Lung (tissue), 16 donors: ENCODE results near the gene CACNG5. TPM values are rescaled to one million over a fixed set of nuclear protein-coding genes. Genes with fewer than 3 reads are reported as not detected.

ENCODE experiments used
- ATAC-seq: fragments of 200-7000 bp; cut with Tn5 transposase; one replicate; pipeline ENCODE4 v1.9.1; 2020; ENCODE audit warnings: moderate number of reproducible peaks; ENCODE audit not compliant: insufficient read depth, low FRiP score
- DNase-seq, 3 donors: peaks; one replicate each; pipeline ENCODE4 v3.0.0-alpha.2; 2013 to 2017
- H3K27ac ChIP-seq, 2 donors: one replicate each; pipeline ENCODE4 v1.5.1; 2013; ENCODE audit warnings: mild to moderate bottlenecking in 2 of 2, moderate library complexity in 2 of 2, control low read depth in 1 of 2, inconsistent platforms in 1 of 2, low read depth in 1 of 2, low read length in 1 of 2
- H3K27me3 ChIP-seq, 3 donors: one replicate each; pipeline ENCODE4 v1.5.1; 2013; ENCODE audit warnings: low read length in 2 of 3; ENCODE audit not compliant: control insufficient read depth in 3 of 3, insufficient read depth in 3 of 3
- H3K36me3 ChIP-seq, 4 donors: one replicate each; pipeline ENCODE4 v1.5.1; 2013; ENCODE audit warnings: low read length in 4 of 4, mild to moderate bottlenecking in 1 of 4, moderate library complexity in 1 of 4; ENCODE audit not compliant: control insufficient read depth in 4 of 4, insufficient read depth in 4 of 4
- H3K4me1 ChIP-seq, 5 donors: one replicate each; pipeline ENCODE4 v1.5.1; 2013; ENCODE audit warnings: low read length in 5 of 5, mild to moderate bottlenecking in 2 of 5, moderate library complexity in 1 of 5; ENCODE audit not compliant: control insufficient read depth in 5 of 5, insufficient read depth in 5 of 5
- H3K4me3 ChIP-seq: one replicate; pipeline ENCODE4 v1.5.1; 2013; ENCODE audit warnings: mild to moderate bottlenecking, control low read depth, moderate library complexity
- H3K9ac ChIP-seq, 2 donors: one replicate each; pipeline ENCODE4 v1.5.1; 2013; ENCODE audit warnings: low read length in 2 of 2, control low read depth in 1 of 2; ENCODE audit not compliant: insufficient read depth in 1 of 2
- H3K9me3 ChIP-seq, 4 donors: one replicate each; pipeline ENCODE4 v1.5.1; 2013; ENCODE audit warnings: low read length in 3 of 4, mild to moderate bottlenecking in 1 of 4, moderate library complexity in 1 of 4; ENCODE audit not compliant: control insufficient read depth in 4 of 4, insufficient read depth in 3 of 4
- WGBS, 2 donors: extraction: QIAGEN DNeasy Blood & Tissue Kit; methylation state at CpG; one replicate each; pipeline ENCODE4 v1.1.7; 2013; 5-methylcytosine and 5-hydroxymethylcytosine counted together
- long read RNA-seq, 5 donors: transcript quantifications; one replicate each; lab custom pipeline, GENCODE V29; 2026
- polyA plus RNA-seq, 2 donors: library from polyadenylated mRNA; stranded (reverse); fragments of 200-250 nt; gene quantifications; one replicate each; pipeline ENCODE4 v1.2.1, GENCODE V29; 2013
- total RNA-seq, 2 donors: library from RNA; depleted of rRNA in 1 of 2; stranded (reverse); fragments of >200 nt in 1 of 2; gene quantifications; one replicate each; pipeline ENCODE4 v1.2.1, GENCODE V29; 2014 to 2021
- TF ChIP-seq, protein P1 (sequence below): IDR thresholded peaks from 2 replicates; pipeline ENCODE4 v1.5.1; 2012; ENCODE audit warnings: mild to moderate bottlenecking; ENCODE audit errors: control extremely low read depth, extremely low read depth
- donor health status: control.
- donor health status: control.
- donor health status: Bipolar disorder and iron deficiency.
- donor health status: healthy.
- donor health status: DM: yes; HTN: yes; CAD: no.

CACNG5 gene, protein sequence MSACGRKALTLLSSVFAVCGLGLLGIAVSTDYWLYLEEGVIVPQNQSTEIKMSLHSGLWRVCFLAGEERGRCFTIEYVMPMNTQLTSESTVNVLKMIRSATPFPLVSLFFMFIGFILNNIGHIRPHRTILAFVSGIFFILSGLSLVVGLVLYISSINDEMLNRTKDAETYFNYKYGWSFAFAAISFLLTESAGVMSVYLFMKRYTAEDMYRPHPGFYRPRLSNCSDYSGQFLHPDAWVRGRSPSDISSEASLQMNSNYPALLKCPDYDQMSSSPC
- total RNA-seq (not detected), polyA plus RNA-seq (not detected)
- long read RNA-seq, donor 1: 0 reads
- long read RNA-seq, donor 2: 0 reads
- long read RNA-seq, donor 3: 0 reads
- long read RNA-seq, donor 4: 0 reads
- long read RNA-seq, donor 5: 0 reads

DNA sequence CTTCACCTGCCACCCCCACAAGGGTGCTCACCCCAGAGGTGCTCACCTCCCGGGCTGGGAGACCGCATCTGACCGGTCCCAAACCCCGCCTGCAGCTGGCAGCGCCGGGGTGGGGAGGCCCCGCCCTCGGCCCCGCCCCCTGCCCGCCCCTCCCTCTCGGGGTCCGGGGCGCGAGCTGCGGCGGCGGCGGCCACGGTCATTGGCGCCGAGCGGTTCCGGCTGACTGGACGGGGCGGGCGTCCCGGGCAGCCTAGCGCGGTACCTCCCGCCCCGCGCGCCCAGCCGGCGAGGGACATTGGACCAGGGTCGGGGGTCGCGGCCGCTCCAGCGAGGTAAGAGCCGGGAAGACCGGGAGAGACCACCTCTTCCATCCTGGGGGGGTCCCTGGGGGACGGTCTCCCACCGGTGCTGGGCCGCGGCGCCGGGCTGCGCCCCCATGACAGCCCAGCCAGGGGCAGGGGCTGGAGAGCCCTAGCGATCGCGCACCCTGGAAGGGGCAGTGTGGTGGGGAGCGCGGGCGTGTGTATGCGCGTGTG, at the start of gene CACNG5:
TSS of gene CACNG5 (plus strand) at position 199 of the 536 bp plus-strand sequence. CDS start 42,216 bp downstream, outside the sequence.
- H3K27ac ChIP-seq: no peak within 1 kb of the TSS
- no peaks in the 10 kb centered on the region for H3K36me3 ChIP-seq
- ATAC-seq: no peak
- no peak within 1 kb of the TSS for H3K9ac ChIP-seq
- H3K27me3 ChIP-seq: peaks cover 10 to 33% (median 30%) of the 10 kb centered on the region in 3 donors
- WGBS, 2 donors: 4 to 7% methylated on average over 51 to 57 of the region's 57 CpGs
- peak in 1 of 3 donors; percentile 9 for DNase-seq
- no peaks in the 10 kb centered on the region for H3K9me3 ChIP-seq
- H3K4me3 ChIP-seq: no peak within 1 kb of the TSS
- TF ChIP-seq, protein P1, sequence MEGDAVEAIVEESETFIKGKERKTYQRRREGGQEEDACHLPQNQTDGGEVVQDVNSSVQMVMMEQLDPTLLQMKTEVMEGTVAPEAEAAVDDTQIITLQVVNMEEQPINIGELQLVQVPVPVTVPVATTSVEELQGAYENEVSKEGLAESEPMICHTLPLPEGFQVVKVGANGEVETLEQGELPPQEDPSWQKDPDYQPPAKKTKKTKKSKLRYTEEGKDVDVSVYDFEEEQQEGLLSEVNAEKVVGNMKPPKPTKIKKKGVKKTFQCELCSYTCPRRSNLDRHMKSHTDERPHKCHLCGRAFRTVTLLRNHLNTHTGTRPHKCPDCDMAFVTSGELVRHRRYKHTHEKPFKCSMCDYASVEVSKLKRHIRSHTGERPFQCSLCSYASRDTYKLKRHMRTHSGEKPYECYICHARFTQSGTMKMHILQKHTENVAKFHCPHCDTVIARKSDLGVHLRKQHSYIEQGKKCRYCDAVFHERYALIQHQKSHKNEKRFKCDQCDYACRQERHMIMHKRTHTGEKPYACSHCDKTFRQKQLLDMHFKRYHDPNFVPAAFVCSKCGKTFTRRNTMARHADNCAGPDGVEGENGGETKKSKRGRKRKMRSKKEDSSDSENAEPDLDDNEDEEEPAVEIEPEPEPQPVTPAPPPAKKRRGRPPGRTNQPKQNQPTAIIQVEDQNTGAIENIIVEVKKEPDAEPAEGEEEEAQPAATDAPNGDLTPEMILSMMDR: no peak
- peaks cover 0 to 3% (median 0%) of the 10 kb centered on the region in 5 donors for H3K4me1 ChIP-seq

DNA sequence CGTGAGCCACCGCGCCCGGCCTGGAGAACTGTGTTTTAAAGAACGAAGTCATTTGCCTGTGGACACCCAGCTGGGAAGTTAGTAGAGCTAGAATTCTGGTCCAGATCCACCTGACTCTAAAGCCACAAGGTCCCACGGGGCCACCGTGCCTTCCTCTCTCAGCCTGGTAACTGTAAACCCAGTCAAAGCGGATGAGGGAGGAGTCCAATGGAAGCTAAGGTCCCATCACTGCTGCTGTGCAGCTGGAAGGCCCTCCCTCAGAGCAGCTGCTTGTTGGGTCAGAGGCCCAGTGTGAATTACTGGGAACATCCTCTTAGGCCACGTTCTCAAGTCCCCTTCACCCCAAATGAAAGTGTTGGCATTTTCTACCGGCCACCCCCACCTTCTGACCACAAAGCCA, 48.8 kb upstream of the CACNG5 start:
- TF ChIP-seq, protein P1: no peak
- no peak for DNase-seq
- no peaks in the 10 kb centered on the region for H3K27me3 ChIP-seq
- no peak for ATAC-seq
- H3K36me3 ChIP-seq: peaks cover 0 to 11% (median 4%) of the 10 kb centered on the region in 4 donors
- no peak overlapping the region for H3K4me3 ChIP-seq
- WGBS, 2 donors: 85 to 90% methylated on average over 10 of the region's 10 CpGs
- H3K4me1 ChIP-seq: no peaks in the 10 kb centered on the region
- H3K9me3 ChIP-seq: peaks cover 0 to 6% (median 0%) of the 10 kb centered on the region in 4 donors
- H3K27ac ChIP-seq: no peak overlapping the region
- H3K9ac ChIP-seq: no peak overlapping the region

DNA sequence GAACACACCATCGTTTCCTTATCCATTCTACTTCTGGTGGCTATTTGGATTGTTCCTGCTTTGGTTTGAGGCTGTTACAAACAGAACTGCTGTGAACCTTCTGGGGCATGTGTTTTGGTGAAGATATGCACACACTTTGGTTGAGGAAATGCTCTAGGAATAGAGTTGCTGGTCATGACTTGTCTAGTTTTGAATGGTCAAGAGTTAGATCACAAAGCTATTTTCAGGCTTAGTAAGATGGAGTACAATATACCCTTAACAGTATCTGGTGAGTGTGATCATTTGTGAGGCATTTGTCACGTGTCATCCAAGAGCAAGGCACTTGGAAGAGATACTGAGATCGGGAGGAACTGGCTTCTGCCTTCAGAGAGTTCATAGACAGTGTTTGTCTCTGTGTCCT, 47.0 kb upstream of the CACNG5 start:
- Histone ChIP-seq H3K4me1 (peaks cover 0 to 3% (median 0%) of the 10 kb centered on the region in 5 donors), H3K9me3 (peaks cover 0 to 8% (median 0%) of the 10 kb centered on the region in 4 donors), H3K27me3 (no peaks in the 10 kb centered on the region), H3K27ac (no peak overlapping the region), H3K4me3 (no peak overlapping the region), H3K36me3 (peaks cover 0 to 11% (median 4%) of the 10 kb centered on the region in 4 donors), H3K9ac (no peak overlapping the region)
- DNase-seq (no peak), ATAC-seq (no peak)
- WGBS, 2 donors: 82 to 86% methylated on average over 3 of the region's 3 CpGs
- TF ChIP-seq, protein P1: no peak
